ENCODE results near the gene PIEZO2. TPM values are rescaled to one million over a fixed set of nuclear protein-coding genes. Genes with fewer than 3 reads are reported as not detected.

The PIEZO2 gene
- total and polyA plus RNA-seq, 2 of the 8 experiments (the other 6 are each of a cell fraction or from before 2014, with no cell fraction given), result 4.7 to 16.5 TPM

GRCh38 chr18:11183637-11184036 lies 34.3 kb upstream of the PIEZO2 start:
- H3K4me2 ChIP-seq (ENCODE audit: insufficient read depth in 1 of 2, low read depth in 2 of 2, low read length in 2 of 2), result no peak overlapping the region
- TF ChIP-seq TAF1 (IDR thresholded peaks at IDR 0.05; ENCODE audit: low read depth, low read length) (no peak), SAP30 (IDR thresholded peaks at IDR 0.05; ENCODE audit: insufficient read depth, insufficient replicate concordance, low read length) (no peak), KDM5A (IDR thresholded peaks at IDR 0.05; ENCODE audit: low read length) (no peak)
- no peak overlapping the region for H3K23ac ChIP-seq (ENCODE audit: insufficient read length)
- WGBS, 2 experiments (ENCODE audit: extremely low coverage in 1 of 2, insufficient coverage in 1 of 2, insufficient read length in 1 of 2, insufficient replicate concordance in 2 of 2, low coverage in 1 of 2, low lambda C conversion rate in 2 of 2, missing lambda C conversion rate in 1 of 2), result 92% methylated on average over 2 of the region's 2 CpGs; no CpG with 5 or more reads in 1 of the 2 experiments
- POLR2A ChIA-PET (ENCODE audit: partially characterized antibody), result no interaction called here
- H2BK15ac ChIP-seq (ENCODE audit: low read length), result no peak overlapping the region
- H2BK5ac ChIP-seq (ENCODE audit: low read depth, low read length), result no peak overlapping the region
- H4K20me1 ChIP-seq (replicated peaks in 1 of 2; ENCODE audit: control insufficient read depth in 1 of 2, insufficient read depth in 2 of 2, low read length in 2 of 2), result no peaks in the 10 kb centered on the region
- no peak overlapping the region for H3K9ac ChIP-seq (replicated peaks in 1 of 4; ENCODE audit: extremely low read depth in 1 of 4, low read depth in 3 of 4, low read length in 3 of 4)
- no peaks in the 10 kb centered on the region for H3K9me3 ChIP-seq (ENCODE audit: insufficient read depth in 2 of 2, low read depth in 1 of 2, low read length in 1 of 2)
- FAIRE-seq (no peak), DNase-seq (ENCODE audit: low read depth in 1 of 2, low spot score in 2 of 2) (no peak)
- H3K27ac ChIP-seq (ENCODE audit: low read depth, low read length), result no peak overlapping the region
- H2AK5ac ChIP-seq (ENCODE audit: low read depth, low read length), result no peak overlapping the region
- H3K4ac ChIP-seq (replicated peaks; ENCODE audit: insufficient read length, low read depth, low read length), result no peak overlapping the region
- H3K4me1 ChIP-seq (replicated peaks in 1 of 4; ENCODE audit: control insufficient read depth in 3 of 4, insufficient read depth in 4 of 4, low read length in 3 of 4), result no peaks in the 10 kb centered on the region
- no peaks in the 10 kb centered on the region for H3K79me1 ChIP-seq (ENCODE audit: low read depth, low read length)
- H2BK20ac ChIP-seq (ENCODE audit: low read length), result no peak overlapping the region
- H2BK120ac ChIP-seq (replicated peaks; ENCODE audit: low read depth, low read length), result no peak overlapping the region
- no peak overlapping the region for H3K18ac ChIP-seq (ENCODE audit: extremely low read depth, low read length)
- H3K56ac ChIP-seq (replicated peaks; ENCODE audit: insufficient read length, low read depth, low read length), result no peak overlapping the region
- H3K27me3 ChIP-seq (replicated peaks in 1 of 4; ENCODE audit: control insufficient read depth in 3 of 4, extremely low read depth in 1 of 4, insufficient read depth in 3 of 4, low read length in 3 of 4), result no peaks in the 10 kb centered on the region
- no peak overlapping the region for H4K91ac ChIP-seq (replicated peaks; ENCODE audit: insufficient read length, low read length)
- no peaks in the 10 kb centered on the region for H3K36me3 ChIP-seq (ENCODE audit: control insufficient read depth in 2 of 4, insufficient read depth in 4 of 4, low read length in 3 of 4)
- H2AFZ ChIP-seq (ENCODE audit: low read length), result no peak overlapping the region
- no peak overlapping the region for H2BK12ac ChIP-seq (ENCODE audit: low read depth, low read length)
- CTCF ChIA-PET (ENCODE audit: partially characterized antibody), result no interaction called here
- H4K5ac ChIP-seq (ENCODE audit: insufficient read length, low read depth, low read length), result no peak overlapping the region
- no peak overlapping the region for H3K4me3 ChIP-seq (ENCODE audit: extremely low read depth in 1 of 4, insufficient read depth in 2 of 4, low read depth in 3 of 4, low read length in 4 of 4)
- no peak overlapping the region for H3K14ac ChIP-seq (ENCODE audit: insufficient read length)
- no peaks in the 10 kb centered on the region for H3K23me2 ChIP-seq (ENCODE audit: low read depth, low read length)
- no peak overlapping the region for H4K8ac ChIP-seq (ENCODE audit: extremely low read depth, insufficient read depth, low read length)
- H3K79me2 ChIP-seq (ENCODE audit: control insufficient read depth in 1 of 2, insufficient read depth in 2 of 2, low read length in 2 of 2), result no peaks in the 10 kb centered on the region
